Fibroblast of lung (primary cell): Measurements from ENCODE around the gene FOXL2NB. TPM values are rescaled to one million over a fixed set of nuclear protein-coding genes. Genes with fewer than 3 reads are reported as not detected.
A peak's percentile ranks its signal among the peaks of the same experiment; 100 is the strongest.

Source experiments
- DNase-seq, 2 donors: peaks; one replicate each; pipeline versions ENCODE4 v3.0.0 to v3.0.0-alpha.2; 2010; ENCODE audit warnings: low read depth in 2 of 2
- H2AFZ ChIP-seq: 2 replicates; pipeline ENCODE4 v1.5.1; 2012; ENCODE audit warnings: low read length, control low read depth, inconsistent platforms
- H3K27ac ChIP-seq: 2 replicates; pipeline ENCODE4 v1.5.1; 2011; ENCODE audit warnings: low read length, control low read depth; ENCODE audit not compliant: insufficient read depth
- H3K27me3 ChIP-seq: 2 replicates; pipeline ENCODE4 v1.5.1; 2011; ENCODE audit warnings: mild to moderate bottlenecking, low read length; ENCODE audit not compliant: control insufficient read depth, insufficient read depth
- H3K36me3 ChIP-seq: 2 replicates; pipeline ENCODE4 v1.5.1; 2011; ENCODE audit warnings: low read length; ENCODE audit not compliant: control insufficient read depth, insufficient read depth
- H3K4me1 ChIP-seq: 2 replicates; pipeline ENCODE4 v1.5.1; 2011; ENCODE audit warnings: low read length; ENCODE audit not compliant: control insufficient read depth, insufficient read depth; ENCODE audit errors: extremely low read depth
- H3K4me2 ChIP-seq: 2 replicates; pipeline ENCODE4 v1.5.1; 2011; ENCODE audit warnings: low read length, control low read depth; ENCODE audit not compliant: insufficient read depth; ENCODE audit errors: extremely low read depth
- H3K4me3 ChIP-seq, 4 experiments: fragments of 200-600 bp in 1 of 4; sonication (generic) in 1 of 4; replicated peaks in 1 of 4; 2 replicates each; pipeline ENCODE4 v1.5.1; 2011 to 2016; ENCODE audit warnings: low read length in 4 of 4, low read depth in 3 of 4, mild to moderate bottlenecking in 3 of 4, control low read depth in 2 of 4, inconsistent platforms in 1 of 4, mixed read lengths in 1 of 4; ENCODE audit not compliant: insufficient read depth in 1 of 4; ENCODE audit errors: control extremely low read depth in 1 of 4
- H3K79me2 ChIP-seq: 2 replicates; pipeline ENCODE4 v1.5.1; 2012; ENCODE audit warnings: mild to moderate bottlenecking, low read length, inconsistent platforms; ENCODE audit not compliant: control insufficient read depth, insufficient read depth
- H3K9ac ChIP-seq: 2 replicates; pipeline ENCODE4 v1.5.1; 2011; ENCODE audit warnings: mild to moderate bottlenecking, low read length, control low read depth; ENCODE audit not compliant: insufficient read depth
- H3K9me3 ChIP-seq: 2 replicates; pipeline ENCODE4 v1.5.1; 2012; ENCODE audit warnings: low read depth, low read length; ENCODE audit not compliant: control insufficient read depth, insufficient read depth
- H4K20me1 ChIP-seq: 2 replicates; pipeline ENCODE4 v1.5.1; 2011; ENCODE audit warnings: low read length; ENCODE audit not compliant: control insufficient read depth, insufficient read depth; ENCODE audit errors: extremely low read depth
- CTCF ChIP-seq, 2 donors: IDR thresholded peaks in 1 of 2; conservative IDR thresholded peaks in 1 of 2; 1 replicate in 1 of 2; 2 replicates in 1 of 2; pipeline ENCODE4 v1.5.1; 2011 to 2012; ENCODE audit warnings: low read length in 2 of 2, control low read depth in 1 of 2, inconsistent platforms in 1 of 2, low read depth in 1 of 2, mild to moderate bottlenecking in 1 of 2
- EZH2 ChIP-seq: IDR thresholded peaks from 2 replicates; pipeline ENCODE4 v1.5.1; 2012; ENCODE audit warnings: low read length, control low read depth, mild to moderate bottlenecking; ENCODE audit errors: missing control alignments
- polyA plus RNA-seq, 2 donors: library from polyadenylated mRNA; depleted of rRNA in 1 of 2; stranded (reverse) in 1 of 2; unstranded in 1 of 2; fragments of >200 nt; gene quantifications; 2 replicates each; pipeline ENCODE4 v1.2.1, GENCODE V29; 2011 to 2012; ENCODE audit warnings: missing spikeins in 1 of 2
- total RNA-seq: library from RNA; depleted of rRNA; stranded (reverse); fragments of >200 nt; gene quantifications from 2 replicates; pipeline ENCODE4 v1.2.1, GENCODE V29; 2014

Gene FOXL2NB
- total and polyA plus RNA-seq, 2 donors (not counting 1 experiment from before 2014, with no cell fraction given), result not detected

DNA sequence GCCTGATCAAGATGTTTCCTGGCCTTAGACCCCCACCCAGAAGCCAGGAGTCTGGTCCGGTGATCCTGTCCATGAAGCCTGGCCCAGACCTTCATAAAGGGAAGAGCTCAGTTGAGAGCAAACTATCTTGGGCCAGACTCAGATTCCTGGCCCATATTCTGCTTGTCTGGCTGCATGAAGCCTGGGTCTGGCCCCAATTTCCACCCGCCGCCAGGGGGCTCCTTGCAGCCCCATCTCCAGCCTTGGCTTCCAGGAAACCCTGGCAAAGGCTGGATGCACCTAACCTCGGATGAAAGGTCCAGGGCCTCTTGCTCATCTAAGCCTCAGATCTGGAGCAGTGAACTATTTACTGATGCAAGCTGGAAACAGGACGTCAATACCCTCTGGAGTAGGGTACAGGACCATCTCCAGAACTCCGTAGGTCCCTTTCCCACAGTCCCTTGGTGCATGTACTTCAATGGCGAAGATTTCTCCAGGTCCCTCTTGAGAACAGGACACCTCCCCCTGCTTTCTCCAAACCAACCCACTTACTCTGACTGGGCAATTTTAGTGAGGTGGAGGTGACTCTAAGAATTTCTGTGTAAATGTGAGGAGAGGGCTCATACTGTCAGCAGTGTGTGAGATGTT lies 5.6 kb upstream of the FOXL2NB start:
- no peak overlapping the region for H3K4me3 ChIP-seq
- no peak overlapping the region for H3K27ac ChIP-seq
- no peaks in the 10 kb centered on the region for H3K79me2 ChIP-seq
- TF ChIP-seq EZH2 (no peak), CTCF (conservative IDR thresholded peaks at IDR 0.05 in 1 of 2, IDR thresholded peaks at IDR 0.05 in 1 of 2; ENCODE audit: low read depth in 1 of 2, low read length in 2 of 2) (peak; percentile 30 to 56)
- no peaks in the 10 kb centered on the region for H3K36me3 ChIP-seq
- no peaks in the 10 kb centered on the region for H3K9me3 ChIP-seq
- no peak overlapping the region for H3K4me2 ChIP-seq
- H3K4me1 ChIP-seq, result peaks cover 1% of the 10 kb centered on the region
- H3K9ac ChIP-seq, result no peak overlapping the region
- H3K27me3 ChIP-seq, result peaks cover 97% of the 10 kb centered on the region
- no peaks in the 10 kb centered on the region for H4K20me1 ChIP-seq
- peak in 1 of 2 donors; percentile 32 for DNase-seq
- no peak overlapping the region for H2AFZ ChIP-seq

DNA sequence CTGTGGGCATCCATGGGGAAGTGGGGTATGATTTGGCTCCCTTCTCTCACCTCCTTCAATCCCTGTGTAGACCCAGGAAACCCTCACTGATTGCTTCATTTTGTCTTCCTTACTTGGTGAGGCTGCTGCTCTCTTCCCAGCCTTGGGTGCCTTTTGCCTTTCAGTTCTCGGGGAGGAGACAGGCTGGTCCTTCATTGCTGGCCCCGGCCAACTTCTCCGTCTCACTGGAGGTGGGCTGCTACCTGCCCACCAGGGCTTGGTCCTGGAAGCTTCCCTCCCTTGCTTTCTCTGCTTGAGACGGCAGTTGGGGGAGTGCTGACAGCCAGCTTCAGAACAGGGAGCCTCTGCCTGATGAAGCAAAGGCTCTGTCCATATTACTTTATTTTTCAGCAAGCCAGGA lies 4.7 kb upstream of the FOXL2NB start:
- H3K27me3 ChIP-seq, result peaks cover 96% of the 10 kb centered on the region
- no peak overlapping the region for H3K9ac ChIP-seq
- no peak overlapping the region for H3K27ac ChIP-seq
- H2AFZ ChIP-seq, result no peak overlapping the region
- no peak for DNase-seq
- no peak overlapping the region for H3K4me3 ChIP-seq
- TF ChIP-seq CTCF (conservative IDR thresholded peaks at IDR 0.05 in 1 of 2, IDR thresholded peaks at IDR 0.05 in 1 of 2; ENCODE audit: low read depth in 1 of 2, low read length in 2 of 2), result no peak
- TF ChIP-seq EZH2, result no peak
- H3K4me1 ChIP-seq, result no peaks in the 10 kb centered on the region
- H3K9me3 ChIP-seq, result no peaks in the 10 kb centered on the region
- H3K4me2 ChIP-seq, result no peak overlapping the region
- H3K36me3 ChIP-seq, result no peaks in the 10 kb centered on the region
- no peaks in the 10 kb centered on the region for H4K20me1 ChIP-seq
- H3K79me2 ChIP-seq, result no peaks in the 10 kb centered on the region

GRCh38 chr3:138942861-138943623 lies 4.0 kb upstream of the FOXL2NB start:
- Histone ChIP-seq H3K27me3 (peaks cover 95% of the 10 kb centered on the region), H3K4me1 (no peaks in the 10 kb centered on the region), H3K4me2 (no peak overlapping the region), H3K9ac (no peak overlapping the region), H3K4me3 (no peak overlapping the region), H3K27ac (no peak overlapping the region), H3K36me3 (no peaks in the 10 kb centered on the region), H4K20me1 (no peaks in the 10 kb centered on the region), H3K9me3 (no peaks in the 10 kb centered on the region), H2AFZ (no peak overlapping the region), H3K79me2 (no peaks in the 10 kb centered on the region)
- DNase-seq, result no peak
- peak; percentile 34 for TF ChIP-seq EZH2
- no peak for TF ChIP-seq CTCF (conservative IDR thresholded peaks at IDR 0.05 in 1 of 2, IDR thresholded peaks at IDR 0.05 in 1 of 2; ENCODE audit: low read depth in 1 of 2, low read length in 2 of 2)
